H1 (cell line): ENCODE data around the gene DACT1. TPM values are rescaled to one million over a fixed set of nuclear protein-coding genes. Genes with fewer than 3 reads are reported as not detected.

Source experiments
- CEBPB ChIP-seq: IDR thresholded peaks from 2 replicates; pipeline ENCODE4 v1.6.1; 2012; ENCODE audit warnings: low read depth, low read length
- CHD7 ChIP-seq: fragments of 300-600 bp; sonication (generic); IDR thresholded peaks from 2 replicates; pipeline ENCODE4 v1.7.1; 2012; ENCODE audit warnings: low read length, moderate library complexity, mild to moderate bottlenecking, inconsistent platforms; ENCODE audit not compliant: insufficient replicate concordance
- EP300 ChIP-seq, 2 experiments: IDR thresholded peaks; 1 replicate in 1 of 2; 2 replicates in 1 of 2; pipeline ENCODE4 v1.6.1; 2011 to 2012; ENCODE audit warnings: low read depth in 2 of 2, low read length in 2 of 2, mild to moderate bottlenecking in 2 of 2, borderline replicate concordance in 1 of 2, inconsistent platforms in 1 of 2, moderate library complexity in 1 of 2
- SAP30 ChIP-seq: fragments of 300-600 bp; sonication (generic); IDR thresholded peaks from 2 replicates; pipeline ENCODE4 v1.7.1; 2012; ENCODE audit warnings: low read length, moderate library complexity, mild to moderate bottlenecking, inconsistent platforms; ENCODE audit not compliant: insufficient read depth, insufficient replicate concordance
- SIX5 ChIP-seq: IDR thresholded peaks from 2 replicates; pipeline ENCODE4 v1.6.1; 2011; ENCODE audit warnings: mild to moderate bottlenecking, low read depth, low read length
- SP1 ChIP-seq: IDR thresholded peaks from 2 replicates; pipeline ENCODE4 v1.6.1; 2011; ENCODE audit warnings: low read depth, low read length
- TAF1 ChIP-seq: IDR thresholded peaks from 2 replicates; pipeline ENCODE4 v1.6.1; 2011; ENCODE audit warnings: mild to moderate bottlenecking, low read depth, low read length
- TBP ChIP-seq: IDR thresholded peaks from 2 replicates; pipeline ENCODE4 v1.6.1; 2011; ENCODE audit warnings: low read depth, low read length, improper control_type of control experiment
- polyA plus RNA-seq, 7 experiments: library from polyadenylated mRNA; depleted of rRNA in 3 of 7; stranded (reverse) in 5 of 7; unstranded in 2 of 7; fragments of >200 nt in 5 of 7; fragments of 200-250 nt in 2 of 7; gene quantifications; 1 replicate in 5 of 7; 2 replicates in 1 of 7; 4 replicates in 1 of 7; pipeline versions ENCODE4 v1.2.1 to v1.2.3, GENCODE V29; 2011 to 2013; ENCODE audit warnings: missing spikeins in 2 of 7, mixed read lengths in 2 of 7
- total RNA-seq: library from RNA; stranded (reverse); fragmentation: NEBNext Ultra II Directional; extraction: Animal tissue kit (Norgen Biotek cat#: 25700); gene quantifications from 2 replicates; pipeline ENCODE4 v1.2.1, GENCODE V29; 2021

DACT1 gene
- total and polyA plus RNA-seq, 2 of the 8 experiments (the other 6 are each of a cell fraction or from before 2014, with no cell fraction given), result 3.2 to 29.8 TPM

GRCh38 chr14:58687232-58687795 is 49.6 kb downstream of the DACT1 start (continued):
- no peak for TF ChIP-seq TBP
- TF ChIP-seq CHD7, result no peak
- TF ChIP-seq SAP30, result no peak
- TF ChIP-seq TAF1, result no peak
- TF ChIP-seq EP300 (IDR thresholded peaks at IDR 0.05; ENCODE audit: borderline replicate concordance in 1 of 2, low read depth in 2 of 2, low read length in 2 of 2), result no peak
- no peak for TF ChIP-seq SP1
- no peak for TF ChIP-seq CEBPB
- no peak for TF ChIP-seq SIX5
